Trophoblast cell (in vitro differentiated cells and primary cell): ENCODE measurements around the gene SLIT3.

Experiments
- DNase-seq, 2 donors: peaks; one replicate each; pipeline ENCODE4 v3.0.0-alpha.2; 2016
- H2AFZ ChIP-seq: 2 replicates; pipeline ENCODE4 v1.6.1; 2013; ENCODE audit warnings: low read length, moderate library complexity, mild to moderate bottlenecking; ENCODE audit not compliant: insufficient read depth, poor library complexity
- H2AK5ac ChIP-seq: 2 replicates; pipeline ENCODE4 v1.6.1; 2013; ENCODE audit warnings: mild to moderate bottlenecking, low read length
- H2BK120ac ChIP-seq: 2 replicates; pipeline ENCODE4 v1.6.1; 2013; ENCODE audit warnings: low read length, mild to moderate bottlenecking, moderate library complexity; ENCODE audit not compliant: insufficient read depth, poor library complexity
- H2BK12ac ChIP-seq: 2 replicates; pipeline ENCODE4 v1.6.1; 2013; ENCODE audit warnings: mild to moderate bottlenecking, low read length, moderate library complexity
- H2BK5ac ChIP-seq: 2 replicates; pipeline ENCODE4 v1.6.1; 2013; ENCODE audit warnings: low read length, low read depth, moderate library complexity, mild to moderate bottlenecking; ENCODE audit not compliant: poor library complexity
- H3K14ac ChIP-seq: 2 replicates; pipeline ENCODE4 v1.6.1; 2013; ENCODE audit warnings: mild to moderate bottlenecking, low read length
- H3K18ac ChIP-seq: 2 replicates; pipeline ENCODE4 v1.6.1; 2013; ENCODE audit warnings: mild to moderate bottlenecking, low read length
- H3K23ac ChIP-seq: 2 replicates; pipeline ENCODE4 v1.6.1; 2013; ENCODE audit warnings: low read length
- H3K27ac ChIP-seq: 2 replicates; pipeline ENCODE4 v1.5.1; 2013; ENCODE audit warnings: low read depth, mild to moderate bottlenecking, inconsistent platforms, low read length, moderate library complexity
- H3K27me3 ChIP-seq: 2 replicates; pipeline ENCODE4 v1.6.1; 2013; ENCODE audit warnings: inconsistent platforms, mild to moderate bottlenecking, low read length, moderate library complexity; ENCODE audit not compliant: insufficient read depth
- H3K36me3 ChIP-seq, 2 experiments: 1 replicate in 1 of 2; 2 replicates in 1 of 2; pipeline ENCODE4 v1.6.1; 2013; ENCODE audit warnings: low read length in 2 of 2, mild to moderate bottlenecking in 2 of 2, moderate library complexity in 1 of 2; ENCODE audit not compliant: insufficient read depth in 2 of 2, control insufficient read depth in 1 of 2
- H3K4ac ChIP-seq: 2 replicates; pipeline ENCODE4 v1.6.1; 2013; ENCODE audit warnings: low read depth, mild to moderate bottlenecking, low read length, moderate library complexity
- H3K4me1 ChIP-seq, 2 experiments: 1 replicate in 1 of 2; 2 replicates in 1 of 2; pipeline ENCODE4 v1.6.1; 2013; ENCODE audit warnings: low read length in 2 of 2, mild to moderate bottlenecking in 2 of 2, moderate library complexity in 1 of 2; ENCODE audit not compliant: insufficient read depth in 2 of 2, control insufficient read depth in 1 of 2
- H3K4me2 ChIP-seq: 2 replicates; pipeline ENCODE4 v1.6.1; 2013; ENCODE audit warnings: inconsistent platforms, mild to moderate bottlenecking, low read length, moderate library complexity
- H3K4me3 ChIP-seq: 2 replicates; pipeline ENCODE4 v1.5.1; 2013; ENCODE audit warnings: mild to moderate bottlenecking, low read depth, low read length, inconsistent platforms
- H3K79me1 ChIP-seq: one replicate; pipeline ENCODE4 v1.6.1; 2013; ENCODE audit warnings: low read length
- H3K79me2 ChIP-seq: 2 replicates; pipeline ENCODE4 v1.6.1; 2013; ENCODE audit warnings: low read length, mild to moderate bottlenecking; ENCODE audit not compliant: control insufficient read depth, insufficient read depth, poor library complexity
- H3K9ac ChIP-seq: 2 replicates; pipeline ENCODE4 v1.6.1; 2013; ENCODE audit warnings: mild to moderate bottlenecking, low read length
- H3K9me3 ChIP-seq: 2 replicates; pipeline ENCODE4 v1.6.1; 2013; ENCODE audit warnings: low read depth, mild to moderate bottlenecking, control low read depth, inconsistent platforms, low read length; ENCODE audit not compliant: insufficient read depth
- H4K12ac ChIP-seq: 2 replicates; pipeline ENCODE4 v1.6.1; 2013; ENCODE audit warnings: low read depth, mild to moderate bottlenecking, low read length, moderate library complexity
- H4K8ac ChIP-seq: 2 replicates; pipeline ENCODE4 v1.6.1; 2013; ENCODE audit warnings: low read depth, mild to moderate bottlenecking, low read length, moderate library complexity
- H4K91ac ChIP-seq: one replicate; pipeline ENCODE4 v1.6.1; 2013; ENCODE audit warnings: low read depth, mild to moderate bottlenecking, low read length, moderate library complexity
- WGBS: extraction: QIAGEN DNeasy Blood & Tissue Kit; methylation state at CpG from one replicate; pipeline ENCODE4 v1.1.7; 2013; ENCODE audit warnings: missing lambda C conversion rate; ENCODE audit not compliant: insufficient read length, insufficient coverage; ENCODE audit errors: extremely low coverage; 5-methylcytosine and 5-hydroxymethylcytosine counted together

The SLIT3 gene

DNA sequence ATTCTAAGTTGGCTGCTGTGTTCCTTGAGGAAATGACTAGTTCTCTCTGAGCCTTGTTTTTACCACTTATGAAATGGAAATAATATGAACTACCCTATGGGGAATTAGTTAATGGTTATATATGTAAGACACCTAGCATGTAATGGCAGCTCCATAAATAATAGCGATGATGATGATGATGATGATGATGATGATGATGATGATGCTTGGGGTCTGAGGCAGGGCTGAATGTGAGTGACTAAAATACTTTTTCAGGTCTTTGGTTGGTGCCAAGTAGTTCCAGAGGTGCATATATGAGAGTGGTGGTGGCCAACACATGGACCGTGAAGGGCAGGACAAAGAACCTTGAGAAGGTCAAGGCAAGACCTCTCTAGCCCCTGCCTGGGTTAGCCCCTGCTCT lies 598.4 kb downstream of the SLIT3 start:
- Histone ChIP-seq H3K4me1 (no peaks in the 10 kb centered on the region), H3K23ac (no peak overlapping the region), H4K12ac (no peak overlapping the region), H2AK5ac (no peak overlapping the region), H3K14ac (no peak overlapping the region), H3K36me3 (peaks cover 26 to 35% of the 10 kb centered on the region in 2 experiments), H3K4me3 (no peak overlapping the region), H4K91ac (no peak overlapping the region), H3K27ac (no peak overlapping the region), H4K8ac (no peak overlapping the region), H3K9ac (no peak overlapping the region), H2BK12ac (no peak overlapping the region), H3K4ac (no peak overlapping the region), H2BK5ac (no peak overlapping the region), H3K27me3 (no peaks in the 10 kb centered on the region), H3K4me2 (no peak overlapping the region), H3K18ac (no peak overlapping the region), H2AFZ (no peak overlapping the region), H3K79me1 (no peaks in the 10 kb centered on the region), H3K79me2 (no peaks in the 10 kb centered on the region), H3K9me3 (no peaks in the 10 kb centered on the region), H2BK120ac (no peak overlapping the region)
- no CpG with 5 or more reads among the region's 2 CpGs for WGBS
- DNase-seq, result no peak

DNA sequence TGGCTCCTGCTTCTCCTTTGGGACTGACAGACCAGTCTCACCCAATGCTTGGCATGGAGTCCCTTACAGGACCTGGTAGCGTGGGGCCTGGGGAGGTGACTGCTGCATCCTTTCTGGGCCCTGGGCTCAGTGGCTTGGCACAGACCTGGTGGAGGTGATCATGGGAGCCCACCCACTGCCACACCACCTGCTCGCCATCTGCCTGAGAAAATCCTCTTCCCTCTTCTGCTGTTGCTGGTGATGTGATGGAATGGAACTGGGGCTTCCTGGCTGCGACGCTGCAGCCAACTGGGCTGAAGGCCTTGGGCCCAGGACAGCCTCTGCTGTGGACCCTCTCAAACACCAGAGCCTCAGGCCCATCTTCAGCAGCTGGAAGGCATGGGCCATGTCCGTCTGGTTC lies 599.3 kb downstream of the SLIT3 start:
- H2BK12ac ChIP-seq, result no peak overlapping the region
- H4K8ac ChIP-seq, result no peak overlapping the region
- no peaks in the 10 kb centered on the region for H3K27me3 ChIP-seq
- no peak overlapping the region for H3K4ac ChIP-seq
- no peak overlapping the region for H3K4me2 ChIP-seq
- H2AK5ac ChIP-seq, result no peak overlapping the region
- peaks cover 24 to 35% of the 10 kb centered on the region in 2 experiments for H3K36me3 ChIP-seq
- no peak overlapping the region for H4K12ac ChIP-seq
- no peak overlapping the region for H2BK120ac ChIP-seq
- H4K91ac ChIP-seq, result no peak overlapping the region
- no peak overlapping the region for H3K18ac ChIP-seq
- no peaks in the 10 kb centered on the region for H3K4me1 ChIP-seq
- no peak overlapping the region for H2AFZ ChIP-seq
- no peak overlapping the region for H3K27ac ChIP-seq
- H2BK5ac ChIP-seq, result no peak overlapping the region
- no peaks in the 10 kb centered on the region for H3K79me2 ChIP-seq
- no peak overlapping the region for H3K14ac ChIP-seq
- no peak for DNase-seq
- H3K9ac ChIP-seq, result no peak overlapping the region
- no peak overlapping the region for H3K4me3 ChIP-seq
- H3K9me3 ChIP-seq, result no peaks in the 10 kb centered on the region
- no peaks in the 10 kb centered on the region for H3K79me1 ChIP-seq
- no CpG with 5 or more reads among the region's 5 CpGs for WGBS
- H3K23ac ChIP-seq, result no peak overlapping the region

DNA sequence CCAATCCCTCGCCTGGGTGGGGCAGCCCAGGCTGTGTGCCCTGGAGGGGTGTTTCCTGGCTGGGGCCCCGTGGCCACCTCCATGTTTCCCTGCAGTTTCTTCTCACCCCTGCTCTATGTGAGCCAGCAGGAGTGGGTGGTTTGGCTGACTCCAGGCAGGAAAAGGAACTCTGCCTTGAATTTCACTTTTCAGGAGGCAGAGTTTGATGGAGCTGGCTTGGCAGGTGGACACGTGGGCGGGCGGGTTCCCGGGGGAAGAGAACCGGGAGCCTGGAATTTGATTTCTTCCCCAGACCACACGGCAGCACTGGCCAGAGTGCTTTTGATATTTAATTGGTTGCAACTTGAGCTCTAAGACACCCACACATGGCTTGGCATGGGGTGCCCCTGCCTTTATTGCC lies 601.9 kb downstream of the SLIT3 start:
- Histone ChIP-seq H4K91ac (no peak overlapping the region), H3K18ac (no peak overlapping the region), H3K36me3 (peaks cover 24 to 33% of the 10 kb centered on the region in 2 experiments), H3K4ac (no peak overlapping the region), H2BK12ac (no peak overlapping the region), H3K9me3 (no peaks in the 10 kb centered on the region), H2BK5ac (no peak overlapping the region), H3K23ac (no peak overlapping the region), H3K4me1 (peaks cover 2 to 9% of the 10 kb centered on the region in 2 experiments), H3K9ac (no peak overlapping the region), H2BK120ac (no peak overlapping the region), H4K8ac (no peak overlapping the region), H3K27me3 (no peaks in the 10 kb centered on the region), H4K12ac (no peak overlapping the region), H3K14ac (no peak overlapping the region), H2AFZ (no peak overlapping the region), H3K27ac (no peak overlapping the region), H3K79me2 (no peaks in the 10 kb centered on the region), H3K4me3 (no peak overlapping the region), H2AK5ac (no peak overlapping the region), H3K4me2 (no peak overlapping the region), H3K79me1 (no peaks in the 10 kb centered on the region)
- no peak for DNase-seq
- no CpG with 5 or more reads among the region's 8 CpGs for WGBS

DNA sequence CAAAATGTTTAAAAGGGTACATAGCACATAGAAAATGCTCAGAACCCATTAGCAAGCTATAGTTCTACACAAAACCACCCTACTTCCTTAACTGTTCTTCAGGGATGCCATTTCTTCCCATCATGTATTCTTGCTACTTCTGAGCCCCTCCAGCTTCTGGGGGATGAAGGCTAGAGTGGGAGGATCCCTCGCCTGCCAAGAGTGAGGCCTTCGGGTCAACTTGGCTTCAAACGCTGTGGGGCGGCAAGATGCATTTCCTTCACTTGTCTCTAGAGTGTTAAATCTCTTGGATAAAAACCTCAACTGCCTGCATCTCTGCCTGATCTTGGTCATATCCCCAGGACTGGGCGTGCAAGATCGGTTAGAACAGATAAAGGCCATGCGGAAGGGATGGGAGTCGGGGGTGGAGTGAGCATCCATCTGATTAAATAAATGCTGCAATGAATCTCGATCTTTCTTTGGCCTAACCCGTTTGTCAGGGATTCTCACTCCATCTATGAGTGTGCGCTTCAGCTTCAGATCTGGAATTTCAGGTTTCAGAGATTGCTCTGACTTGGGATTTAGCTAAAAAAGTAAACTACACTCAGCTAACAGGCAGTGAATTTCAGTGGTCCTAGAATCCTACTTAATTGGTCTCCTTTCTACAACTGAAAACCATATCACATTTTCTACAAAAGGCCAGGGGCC lies 603.8 kb downstream of the SLIT3 start:
- Histone ChIP-seq H3K23ac (no peak overlapping the region), H3K27ac (no peak overlapping the region)
- no CpG with 5 or more reads among the region's 11 CpGs for WGBS

More for the DNA sequence above, 603.8 kb downstream of the SLIT3 start:
- Histone ChIP-seq H2AFZ (no peak overlapping the region), H3K79me1 (no peaks in the 10 kb centered on the region), H3K4me1 (peaks cover 8 to 19% of the 10 kb centered on the region in 2 experiments), H3K4me2 (no peak overlapping the region), H3K18ac (no peak overlapping the region), H2AK5ac (no peak overlapping the region), H4K12ac (no peak overlapping the region), H2BK120ac (no peak overlapping the region), H3K79me2 (no peaks in the 10 kb centered on the region), H4K8ac (no peak overlapping the region), H4K91ac (no peak overlapping the region), H3K36me3 (peaks cover 27 to 31% of the 10 kb centered on the region in 2 experiments), H3K14ac (no peak overlapping the region), H3K27me3 (no peaks in the 10 kb centered on the region), H3K4ac (no peak overlapping the region), H3K9me3 (no peaks in the 10 kb centered on the region), H3K4me3 (no peak overlapping the region), H3K9ac (no peak overlapping the region), H2BK5ac (no peak overlapping the region), H2BK12ac (no peak overlapping the region)
- peak in 1 of 2 donors; percentile 15 for DNase-seq
